GM19240 (cell line): ENCODE measurements around the gene MYL6.
"Not testable (repeated sequence)": the region's sequence is repeated elsewhere in the genome, so short reads cannot be mapped to it uniquely, and the experiment has no call there.

Experiments used
- DNase-seq: peaks from one replicate; pipeline ENCODE4 v3.0.0; 2011; ENCODE audit warnings: low spot score; ENCODE audit not compliant: insufficient read length

The MYL6 gene

DNA sequence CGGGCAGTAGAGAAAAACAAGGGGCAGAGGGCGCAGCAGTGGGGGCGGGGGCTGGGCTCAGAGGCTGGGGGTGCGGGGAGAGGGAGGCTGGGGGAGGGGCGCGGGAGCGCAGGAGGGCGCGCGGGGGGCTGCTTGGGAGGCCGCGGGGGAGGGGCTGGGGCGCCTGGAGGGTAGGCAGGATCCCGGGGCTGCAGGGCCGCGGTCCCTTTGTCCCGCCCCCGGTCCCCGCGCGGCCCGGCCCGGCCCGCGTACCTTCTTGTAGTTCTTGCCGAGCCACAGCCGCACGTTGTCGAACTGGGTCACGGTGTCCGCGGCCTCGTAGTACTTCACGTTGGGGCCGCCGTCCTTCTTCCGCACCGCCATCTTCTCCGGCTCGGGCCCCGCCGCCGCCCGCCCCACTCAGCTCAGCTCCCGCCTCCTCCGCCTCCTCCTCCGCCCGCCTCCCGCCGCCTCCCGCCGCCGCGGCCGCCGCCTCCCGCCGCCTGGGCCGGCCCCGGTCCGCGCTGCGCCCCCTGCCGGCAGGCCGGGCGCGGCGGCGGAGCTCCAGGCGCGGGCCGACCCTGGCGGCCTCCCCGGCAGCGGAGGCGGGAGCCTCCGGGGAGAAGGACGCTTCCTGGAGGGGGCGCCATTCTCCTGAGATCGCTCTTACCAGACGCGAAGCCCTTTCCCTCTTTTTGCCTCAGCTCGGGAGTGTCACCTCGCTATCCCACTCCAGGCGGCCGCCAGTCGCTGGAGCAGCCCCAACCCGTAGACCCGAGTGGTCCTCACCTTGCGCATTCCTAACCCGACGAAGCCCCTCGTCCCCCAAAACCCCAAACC is 31.1 kb downstream of the MYL6 start, which contains the start of gene SMARCC2:
Gene SMARCC2 (minus strand): TSS at position 385 of the 819 bp plus-strand sequence. CDS start 22 bp downstream, at position 363.
- DNase-seq: peak; percentile 82

DNA sequence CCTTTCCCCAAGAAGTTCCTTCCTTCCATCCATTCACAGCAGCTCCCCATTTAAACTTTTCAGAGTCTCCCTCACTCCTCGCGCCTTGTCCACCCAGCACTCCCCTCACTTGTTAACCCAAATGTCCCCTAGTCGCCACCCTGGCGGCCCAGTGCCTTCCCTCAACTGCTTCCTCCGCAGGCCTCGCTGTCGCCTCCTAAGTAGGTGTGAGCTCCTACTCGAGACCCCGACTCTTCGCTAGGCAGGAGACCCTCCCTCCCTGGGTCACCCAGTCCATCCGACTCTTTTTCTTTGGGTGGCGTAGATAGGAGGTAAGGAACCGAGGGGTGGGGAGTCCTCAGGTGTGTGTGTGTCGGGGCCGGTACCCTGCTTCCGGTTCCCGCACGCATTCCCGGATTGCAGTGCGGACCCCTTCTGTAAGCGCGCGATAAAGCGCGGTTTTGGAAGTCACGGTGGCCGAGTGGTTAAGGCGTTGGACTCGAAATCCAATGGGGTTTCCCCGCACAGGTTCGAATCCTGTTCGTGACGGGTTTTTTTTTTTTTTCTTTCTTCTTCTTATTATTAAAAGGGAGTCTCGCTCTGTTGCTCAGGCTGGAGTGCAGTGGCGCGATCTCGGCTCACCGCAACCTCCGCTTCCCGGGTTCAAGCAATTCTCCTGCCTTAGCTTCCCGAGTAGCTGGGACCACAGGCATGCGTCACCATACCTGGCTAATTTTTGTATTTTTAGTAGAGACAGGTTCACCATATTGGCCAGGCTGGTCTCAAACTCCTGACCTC is 31.9 kb downstream of the MYL6 start:
- DNase-seq: peak; percentile 53

DNA sequence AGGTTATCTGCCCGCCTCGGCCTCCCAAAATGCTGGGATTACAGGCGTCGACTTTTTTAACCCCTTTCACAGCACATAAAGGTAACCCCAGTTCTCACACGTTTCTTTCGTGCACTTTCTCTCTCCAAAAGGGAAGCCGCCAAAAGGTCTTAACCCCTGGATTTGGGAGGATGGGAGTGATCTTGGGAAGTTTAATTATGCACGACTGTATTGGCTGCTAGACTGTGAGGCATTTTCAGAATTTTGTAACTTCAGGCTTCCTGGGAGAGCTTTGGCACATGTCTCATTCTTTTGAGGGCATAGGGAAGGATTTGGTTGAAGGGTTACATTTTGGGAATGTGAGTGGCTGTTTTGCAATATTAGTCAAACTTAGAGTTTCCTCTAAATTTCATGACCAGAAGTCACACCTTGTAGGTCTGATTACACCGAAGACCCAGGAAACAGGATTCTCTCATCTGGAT is 32.6 kb downstream of the MYL6 start:
- DNase-seq: no peak

DNA sequence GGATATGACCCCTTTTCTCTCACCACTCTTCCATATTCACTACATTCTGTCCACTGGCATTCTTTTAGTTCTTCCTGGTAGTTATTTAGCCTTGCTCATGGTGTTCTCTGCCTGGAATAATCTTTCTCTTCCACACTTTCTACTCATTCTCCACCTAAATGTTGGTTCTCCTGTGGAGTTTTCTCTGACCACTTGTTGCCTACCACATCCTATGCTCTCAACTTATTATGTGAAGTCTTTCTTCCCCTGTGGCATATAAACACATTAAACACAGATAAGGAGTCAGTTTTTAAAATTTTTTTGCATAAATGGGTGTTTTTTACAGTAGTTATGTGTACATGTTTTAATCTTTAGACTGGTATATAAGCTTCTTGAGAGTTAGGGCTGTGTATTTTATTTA is 34.4 kb downstream of the MYL6 start:
- no peak for DNase-seq

DNA sequence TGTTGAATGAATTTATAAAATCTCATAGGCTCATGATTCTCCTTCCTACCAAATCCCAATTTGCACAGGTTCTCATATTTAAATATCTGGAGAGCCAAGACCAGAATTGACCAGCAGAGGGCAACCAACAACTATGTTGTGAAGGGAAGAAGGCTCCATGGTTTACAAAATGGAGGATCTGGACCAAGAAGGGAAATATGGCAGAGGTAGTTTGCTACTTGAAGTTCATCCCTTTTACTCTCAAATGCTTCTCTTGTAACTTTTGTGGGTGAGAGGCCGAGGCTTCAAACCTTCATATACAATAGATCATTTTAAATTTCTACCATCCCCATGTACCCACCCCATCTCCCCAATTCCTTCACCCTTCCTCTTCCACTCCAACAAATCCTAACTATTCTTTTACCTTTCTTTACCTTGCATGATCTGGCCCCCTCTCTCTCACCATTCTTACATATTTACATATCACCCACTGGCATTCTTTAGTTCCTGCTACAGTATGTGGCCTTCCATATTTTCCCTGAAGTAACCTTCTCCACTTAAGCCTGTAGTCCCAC is 34.9 kb downstream of the MYL6 start:
- peak; percentile 57 for DNase-seq

DNA sequence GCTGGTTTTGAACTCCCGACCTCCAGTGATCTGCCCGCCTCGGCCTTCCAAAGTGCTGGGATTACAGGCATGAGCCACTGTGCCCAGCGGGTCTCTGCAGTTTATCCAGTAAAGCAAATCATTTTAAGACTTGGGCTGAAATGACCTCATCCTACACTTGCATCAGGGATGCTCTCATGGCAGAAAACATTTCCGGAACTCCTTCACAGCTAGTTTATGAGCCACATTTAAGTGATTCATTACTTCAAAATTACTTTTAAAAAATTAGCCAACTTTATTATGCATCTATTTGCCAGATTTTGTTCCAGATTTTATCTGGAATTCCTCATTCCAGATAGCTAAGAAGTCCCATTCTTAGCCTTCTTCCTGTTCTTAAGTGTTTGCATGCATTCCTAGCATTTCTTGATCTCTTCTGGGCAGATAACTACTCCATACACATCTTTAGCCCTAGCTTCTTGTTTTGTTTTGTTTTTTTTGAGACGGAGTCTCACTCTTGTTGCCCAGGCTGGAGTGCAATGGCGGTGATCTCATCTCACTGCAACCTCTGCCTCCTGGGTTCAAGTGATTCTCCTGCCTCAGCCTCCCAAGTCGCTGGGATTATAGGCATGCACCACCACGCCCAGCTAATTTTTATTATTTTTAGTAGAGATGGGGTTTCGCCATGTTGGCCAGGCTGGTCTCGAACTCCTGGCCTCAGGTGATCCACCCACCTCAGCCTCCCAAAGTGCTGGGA is 38.8 kb downstream of the MYL6 start:
- DNase-seq: not testable (repeated sequence)

DNA sequence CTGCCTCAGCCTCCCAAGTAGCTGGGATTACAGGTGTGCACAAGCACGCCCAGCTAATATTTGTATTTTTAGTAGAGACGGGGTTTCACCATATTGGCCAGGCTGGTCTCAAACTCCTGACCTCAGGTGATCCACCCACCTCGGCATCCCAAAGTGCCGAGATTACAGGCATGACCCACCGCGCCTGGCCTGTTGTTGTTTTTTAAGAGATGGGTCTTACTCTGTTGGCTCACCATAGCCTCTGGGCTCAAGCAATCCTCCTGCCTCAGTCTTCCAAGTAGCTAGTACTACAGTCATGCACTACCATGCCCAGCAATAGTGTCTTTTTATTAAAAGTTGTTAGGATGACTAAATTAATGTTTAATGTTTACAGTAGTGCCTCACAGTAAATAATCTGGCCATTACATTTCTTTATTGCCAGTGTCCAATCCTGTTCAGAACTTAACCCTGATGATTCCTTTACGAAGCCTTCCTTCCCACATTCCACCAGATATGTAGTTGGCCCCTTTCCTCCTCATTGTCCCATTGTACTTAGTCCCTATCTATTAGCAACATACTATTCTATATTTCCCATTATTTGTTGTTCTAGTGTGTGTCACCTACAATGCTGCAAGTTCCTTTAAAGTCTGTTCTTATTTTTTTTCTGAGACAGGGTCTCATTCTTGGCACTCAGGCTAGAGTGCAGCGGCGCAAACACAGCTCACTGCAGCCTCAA is 39.9 kb downstream of the MYL6 start:
- DNase-seq: no peak

DNA sequence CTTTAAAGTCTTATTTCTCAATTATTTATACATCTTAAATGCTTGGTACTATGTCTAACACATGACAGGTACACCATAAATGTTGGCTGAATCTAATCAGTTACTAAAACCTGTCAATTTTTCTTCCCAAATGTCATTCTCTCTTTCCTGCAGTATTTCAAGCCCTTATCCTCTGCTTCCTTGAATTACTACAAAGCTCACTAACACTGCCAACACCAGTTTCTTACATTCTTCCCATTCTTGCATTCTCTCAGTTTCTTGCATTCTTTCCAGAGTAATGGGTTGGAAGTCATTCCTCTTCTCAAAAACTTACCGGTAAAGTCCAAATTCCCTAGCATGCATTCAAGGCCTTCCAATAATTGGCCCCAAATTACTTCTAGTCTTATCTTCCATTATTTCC is 40.7 kb downstream of the MYL6 start:
- no peak for DNase-seq

DNA sequence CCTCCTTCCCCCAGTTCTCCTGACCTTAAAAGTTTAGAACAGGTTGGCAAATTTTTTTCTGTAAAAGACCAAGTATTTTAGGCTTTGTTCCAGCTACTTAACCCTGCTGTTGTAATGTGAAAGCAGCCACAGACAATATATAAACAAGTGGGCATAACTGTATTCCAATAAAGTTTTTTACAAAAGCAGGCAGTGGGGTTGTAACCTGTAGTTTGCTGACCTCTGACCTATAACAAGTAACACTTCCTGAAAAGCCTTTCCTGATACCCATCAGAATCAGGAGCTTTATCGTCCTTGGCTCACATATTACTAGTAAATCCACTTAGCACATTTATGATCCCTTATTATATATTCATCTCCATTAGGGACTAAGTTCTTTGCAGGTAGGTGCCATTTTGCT is 44.2 kb downstream of the MYL6 start:
- DNase-seq: no peak

DNA sequence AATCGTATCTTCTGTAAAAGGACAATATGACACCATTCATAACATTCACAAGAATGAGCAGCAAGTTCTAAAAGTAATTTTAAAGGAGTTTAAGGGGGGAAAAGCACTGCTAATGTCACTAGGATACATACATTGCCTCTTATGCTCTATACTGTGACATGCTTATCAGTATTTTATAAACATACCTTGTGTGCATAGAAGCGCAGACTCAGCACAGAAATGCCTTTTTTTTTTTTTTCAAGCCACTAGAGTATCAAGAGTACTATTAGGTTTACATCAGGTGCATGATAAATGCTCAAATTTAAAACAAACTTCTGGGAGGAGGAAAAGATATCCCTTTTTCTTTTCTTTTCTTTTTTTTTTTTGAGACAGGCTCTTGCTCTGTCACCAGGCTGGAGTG is 44.7 kb downstream of the MYL6 start:
- no peak for DNase-seq

DNA sequence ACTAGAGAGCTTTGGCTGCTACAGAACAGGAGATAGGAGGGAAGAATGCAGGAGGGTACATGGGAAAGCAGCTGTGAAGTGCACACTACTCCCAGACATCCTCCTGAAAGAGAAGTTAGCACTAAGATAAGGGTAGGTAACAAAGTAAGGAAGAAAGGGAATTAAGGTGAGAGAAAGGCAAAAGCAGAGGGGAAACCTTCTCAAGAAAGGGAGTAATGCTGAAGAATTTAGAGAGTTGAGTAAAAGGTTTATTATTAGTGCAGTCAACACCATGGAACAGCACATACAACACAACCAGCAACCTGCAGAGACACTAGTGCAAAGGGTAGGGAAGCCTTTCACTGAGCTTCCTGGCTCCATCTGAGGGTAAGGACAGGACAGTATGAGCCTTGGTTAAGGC is 46.1 kb downstream of the MYL6 start:
- no peak for DNase-seq

DNA sequence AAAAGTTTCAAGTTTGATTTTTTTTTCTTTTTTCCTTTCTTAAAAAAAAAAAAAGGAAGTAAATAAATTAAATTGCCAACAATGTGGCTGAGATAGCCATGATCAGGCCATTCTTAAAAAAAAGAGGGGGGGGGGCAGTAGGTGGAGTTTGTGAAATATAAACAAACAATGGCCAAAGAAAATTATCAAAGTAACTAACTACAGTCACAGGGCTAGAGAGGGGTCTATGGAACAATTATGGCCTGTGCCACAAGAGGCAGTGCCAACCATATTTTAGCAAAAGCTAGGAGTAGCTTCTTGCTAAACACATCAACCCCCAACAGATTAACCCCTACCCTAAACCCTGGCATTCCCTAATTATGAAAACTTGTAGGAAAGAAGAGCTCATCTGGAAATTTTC is 47.3 kb downstream of the MYL6 start:
- DNase-seq: no peak

DNA sequence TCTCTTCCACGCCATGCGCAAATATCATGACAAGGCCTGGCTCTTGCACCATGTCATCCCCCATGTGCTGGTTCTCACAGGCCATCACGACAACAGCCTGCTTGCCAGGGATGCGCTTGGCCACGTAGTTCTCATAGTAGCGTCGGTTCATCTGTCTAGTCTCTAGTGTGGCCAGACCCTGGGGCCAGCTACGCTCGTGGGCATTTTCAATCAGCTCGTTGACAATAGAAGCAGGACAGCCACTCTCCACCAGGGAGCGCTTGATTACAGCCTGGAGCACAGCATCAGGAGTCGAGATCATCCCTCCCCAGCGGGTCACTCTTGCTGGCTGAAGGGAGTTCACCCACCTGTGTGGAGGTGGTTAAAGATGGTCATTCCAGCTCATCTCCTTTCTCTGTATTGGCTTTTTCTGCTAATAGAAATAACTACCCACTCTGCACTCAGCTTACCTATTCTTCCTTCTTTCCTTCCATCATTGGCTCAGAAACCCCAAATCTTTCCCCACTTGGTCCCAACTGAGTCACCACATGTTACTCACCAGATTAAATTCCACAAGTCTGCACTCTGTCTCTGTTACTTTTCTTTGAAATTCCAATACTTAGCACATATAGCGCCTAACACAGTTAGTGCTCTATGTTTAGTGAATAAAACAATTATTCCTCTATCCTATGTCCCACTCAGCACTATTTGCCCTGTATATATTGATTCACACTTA is 48.5 kb downstream of the MYL6 start:
- DNase-seq: no peak

DNA sequence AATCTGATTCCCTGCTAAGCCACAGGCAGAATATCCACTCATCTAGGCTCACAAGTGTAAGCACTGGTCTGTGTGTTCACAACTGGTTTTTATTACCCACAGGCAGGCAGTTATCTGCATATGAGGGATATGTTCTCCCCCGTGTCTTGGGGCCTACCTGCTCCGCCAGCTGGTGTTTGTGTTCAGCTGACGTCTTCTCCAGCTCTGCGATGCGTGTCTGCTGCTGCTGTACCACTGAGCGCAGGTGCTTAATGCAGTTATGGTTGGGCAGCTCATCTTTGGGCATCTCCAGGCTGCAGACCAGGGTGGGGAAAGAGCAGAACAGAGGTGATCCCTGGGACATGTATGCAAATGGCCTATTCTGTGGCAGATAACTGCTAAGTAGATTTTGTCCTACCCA is 49.8 kb downstream of the MYL6 start:
- DNase-seq: no peak
